Measurements from ENCODE around the gene C5orf58. TPM values are rescaled to one million over a fixed set of nuclear protein-coding genes. Genes with fewer than 3 reads are reported as not detected.

Gene C5orf58
- total RNA-seq, 1 donor from 2014 or later: not detected

- DNase-seq (ENCODE audit: low read depth): no peak
These were observed 20.1 kb downstream of the C5orf58 start for GRCh38 chr5:170252720-170253350.

GRCh38 chr5:170254056-170254455 is 21.3 kb downstream of the C5orf58 start:
- DNase-seq (ENCODE audit: low read depth): no peak

- no peak for DNase-seq (ENCODE audit: low read depth)
These were observed 23.8 kb downstream of the C5orf58 start for GRCh38 chr5:170256571-170256970.

GRCh38 chr5:170257370-170257769 is 24.6 kb downstream of the C5orf58 start:
- no peak for DNase-seq (ENCODE audit: low read depth)

GRCh38 chr5:170261528-170262043 is 28.8 kb downstream of the C5orf58 start:
- DNase-seq (ENCODE audit: low read depth): no peak

GRCh38 chr5:170262061-170263045 is 29.6 kb downstream of the C5orf58 start:
- DNase-seq (ENCODE audit: low read depth): no peak

GRCh38 chr5:170263906-170264305 is 31.1 kb downstream of the C5orf58 start:
- no peak for DNase-seq (ENCODE audit: low read depth)

- peak; percentile 5 for DNase-seq (ENCODE audit: low read depth)
These were observed 32.7 kb downstream of the C5orf58 start for GRCh38 chr5:170265522-170265921.

- DNase-seq (ENCODE audit: low read depth): no peak
These were observed 34.0 kb downstream of the C5orf58 start for GRCh38 chr5:170266570-170267381.

- peak; percentile 70 for DNase-seq (ENCODE audit: low read depth)
These were observed 34.8 kb downstream of the C5orf58 start for GRCh38 chr5:170267431-170268152.

GRCh38 chr5:170268153-170268689 is 35.4 kb downstream of the C5orf58 start:
- no peak for DNase-seq (ENCODE audit: low read depth)

- no peak for DNase-seq (ENCODE audit: low read depth)
These were observed 36.1 kb downstream of the C5orf58 start for GRCh38 chr5:170268884-170269283.

- DNase-seq (ENCODE audit: low read depth): no peak
These were observed 36.8 kb downstream of the C5orf58 start for GRCh38 chr5:170269579-170269978.

- no peak for DNase-seq (ENCODE audit: low read depth)
These were observed 37.7 kb downstream of the C5orf58 start for GRCh38 chr5:170270293-170271069.

- DNase-seq (ENCODE audit: low read depth): no peak
These were observed 41.4 kb downstream of the C5orf58 start for GRCh38 chr5:170273968-170274710.

GRCh38 chr5:170275376-170275994 is 42.7 kb downstream of the C5orf58 start:
- DNase-seq (ENCODE audit: low read depth): no peak

- no peak for DNase-seq (ENCODE audit: low read depth)
These were observed 43.4 kb downstream of the C5orf58 start for GRCh38 chr5:170276140-170276539.

- no peak for DNase-seq (ENCODE audit: low read depth)
These were observed 45.1 kb downstream of the C5orf58 start for GRCh38 chr5:170277867-170278281.

Measured in myocyte (in vitro differentiated cells).